Common myeloid progenitor, CD34-positive (primary cell): ENCODE data around the gene DNAH11.

Source experiments
- CTCF ChIA-PET: fragments of 350-600 bp; sonication (Branson Sonifier 250); formaldehyde crosslinking; loops from one replicate; lab custom pipeline; 2021; ENCODE audit warnings: antibody characterized with exemption; lab: Charles Lee
- POLR2A ChIA-PET: fragments of 350-600 bp; sonication (Branson Sonifier 250); formaldehyde crosslinking; loops from one replicate; lab custom pipeline; 2021; ENCODE audit warnings: antibody characterized with exemption; lab: Charles Lee
- DNase-seq, 3 donors: peaks; one replicate each; pipeline versions ENCODE4 v3.0.0 to v3.0.0-alpha.2; 2013
- H3K27ac ChIP-seq, 2 experiments: 1 replicate in 1 of 2; 2 replicates in 1 of 2; pipeline ENCODE4 v1.7.0; 2013; ENCODE audit warnings: inconsistent platforms in 2 of 2, low read length in 2 of 2, mild to moderate bottlenecking in 2 of 2, low read depth in 1 of 2, moderate library complexity in 1 of 2; ENCODE audit not compliant: severe bottlenecking in 2 of 2, insufficient read depth in 1 of 2, poor library complexity in 1 of 2
- H3K27me3 ChIP-seq, 5 experiments: replicated peaks in 2 of 5; 1 replicate in 3 of 5; 2 replicates in 2 of 5; pipeline versions ENCODE4 v1.6.1 to v1.7.0; 2013; ENCODE audit warnings: low read length in 4 of 5, mild to moderate bottlenecking in 2 of 5, moderate library complexity in 2 of 5, inconsistent platforms in 1 of 5; ENCODE audit not compliant: insufficient read depth in 5 of 5, control insufficient read depth in 4 of 5
- H3K36me3 ChIP-seq, 4 experiments: 1 replicate in 2 of 4; 2 replicates in 2 of 4; pipeline versions ENCODE4 v1.6.1 to v1.7.0; 2013; ENCODE audit warnings: low read length in 3 of 4, control low read depth in 1 of 4, mild to moderate bottlenecking in 1 of 4; ENCODE audit not compliant: control insufficient read depth in 4 of 4, insufficient read depth in 4 of 4
- H3K4me1 ChIP-seq, 4 experiments: 1 replicate in 3 of 4; 2 replicates in 1 of 4; pipeline versions ENCODE4 v1.6.1 to v1.7.1; 2013; ENCODE audit warnings: low read length in 3 of 4, mild to moderate bottlenecking in 3 of 4, control low read depth in 1 of 4, inconsistent platforms in 1 of 4, moderate library complexity in 1 of 4; ENCODE audit not compliant: control insufficient read depth in 4 of 4, insufficient read depth in 4 of 4; ENCODE audit errors: control extremely low read depth in 1 of 4
- H3K4me3 ChIP-seq, 7 experiments: 1 replicate in 4 of 7; 2 replicates in 3 of 7; pipeline versions ENCODE4 v1.5.1 to v1.7.0; 2013; ENCODE audit warnings: mild to moderate bottlenecking in 7 of 7, low read length in 6 of 7, moderate library complexity in 6 of 7, inconsistent platforms in 2 of 7, low read depth in 2 of 7, control low read depth in 1 of 7; ENCODE audit not compliant: insufficient read depth in 4 of 7, control insufficient read depth in 1 of 7; ENCODE audit errors: extremely low read depth in 1 of 7
- H3K9me3 ChIP-seq, 5 experiments: 1 replicate in 4 of 5; 2 replicates in 1 of 5; pipeline versions ENCODE4 v1.6.1 to v1.7.1; 2013; ENCODE audit warnings: low read length in 4 of 5, mild to moderate bottlenecking in 2 of 5, inconsistent platforms in 1 of 5, low read depth in 1 of 5, moderate library complexity in 1 of 5; ENCODE audit not compliant: control insufficient read depth in 4 of 5, insufficient read depth in 2 of 5; ENCODE audit errors: control extremely low read depth in 1 of 5
- WGBS: methylation state at CpG from one replicate; pipeline ENCODE4 v1.1.5; 2013; ENCODE audit not compliant: insufficient coverage; 5-methylcytosine and 5-hydroxymethylcytosine counted together

DNAH11 gene

GRCh38 chr7:21938463-21938862, 395.6 kb downstream of the DNAH11 start:
- WGBS, result 100% methylated on average over 1 of the region's 2 CpGs

DNA sequence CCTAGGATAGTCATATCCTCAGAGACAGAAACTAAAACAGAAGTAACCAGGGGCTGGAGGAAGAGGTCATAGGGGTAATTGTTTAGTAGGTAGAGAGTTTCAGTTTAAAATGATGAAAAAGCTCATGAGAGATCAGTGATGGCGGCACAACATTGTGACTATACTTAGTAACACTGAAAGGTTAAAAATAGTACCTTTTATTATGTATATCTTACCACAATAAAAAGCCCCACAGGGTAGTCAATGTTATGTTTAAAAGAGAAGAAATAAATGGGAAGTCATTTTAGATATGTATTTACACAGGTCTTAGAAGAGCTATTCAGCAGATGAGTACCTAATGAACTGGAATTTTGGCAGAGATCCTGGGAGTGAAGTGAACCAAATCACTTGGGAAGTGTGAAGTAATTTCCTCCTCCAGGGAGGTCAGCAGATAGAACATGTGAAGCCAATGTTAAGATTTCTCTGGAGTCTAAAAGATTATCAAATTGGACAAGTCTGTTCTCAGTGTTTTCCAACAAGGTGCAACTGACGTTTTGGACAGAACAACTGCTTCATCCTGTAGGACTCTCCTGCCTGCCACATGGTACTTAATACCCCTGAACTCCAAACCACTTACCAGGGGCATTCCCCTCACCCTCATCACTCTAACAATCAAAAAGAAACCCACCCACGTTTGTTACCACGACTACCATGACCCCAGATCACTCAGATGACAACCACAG, 396.5 kb downstream of the DNAH11 start:
- Histone ChIP-seq H3K9me3 (peaks cover 3 to 22% (median 6%) of the 10 kb centered on the region in 5 experiments), H3K4me3 (no peak overlapping the region), H3K27ac (no peak overlapping the region), H3K4me1 (peaks cover 15 to 48% (median 30%) of the 10 kb centered on the region in 4 experiments), H3K27me3 (no peaks in the 10 kb centered on the region), H3K36me3 (peaks cover 4 to 35% (median 16%) of the 10 kb centered on the region in 4 experiments)
- CTCF ChIA-PET, result no interaction called here
- DNase-seq, result peak in 2 of 3 donors; percentile 23 to 32
- WGBS, result 86% methylated on average over 1 of the region's 4 CpGs
- POLR2A ChIA-PET, result no interaction called here

More at GRCh38 chr7:21938463-21938862, 395.6 kb downstream of the DNAH11 start:
- POLR2A ChIA-PET, result no interaction called here
- no peak for DNase-seq
- Histone ChIP-seq H3K9me3 (peaks cover 3 to 22% (median 6%) of the 10 kb centered on the region in 5 experiments), H3K4me3 (no peak overlapping the region), H3K36me3 (peaks cover 4 to 35% (median 17%) of the 10 kb centered on the region in 4 experiments), H3K27ac (no peak overlapping the region), H3K4me1 (peaks cover 12 to 40% (median 24%) of the 10 kb centered on the region in 4 experiments), H3K27me3 (no peaks in the 10 kb centered on the region)
- CTCF ChIA-PET, result no interaction called here

DNA sequence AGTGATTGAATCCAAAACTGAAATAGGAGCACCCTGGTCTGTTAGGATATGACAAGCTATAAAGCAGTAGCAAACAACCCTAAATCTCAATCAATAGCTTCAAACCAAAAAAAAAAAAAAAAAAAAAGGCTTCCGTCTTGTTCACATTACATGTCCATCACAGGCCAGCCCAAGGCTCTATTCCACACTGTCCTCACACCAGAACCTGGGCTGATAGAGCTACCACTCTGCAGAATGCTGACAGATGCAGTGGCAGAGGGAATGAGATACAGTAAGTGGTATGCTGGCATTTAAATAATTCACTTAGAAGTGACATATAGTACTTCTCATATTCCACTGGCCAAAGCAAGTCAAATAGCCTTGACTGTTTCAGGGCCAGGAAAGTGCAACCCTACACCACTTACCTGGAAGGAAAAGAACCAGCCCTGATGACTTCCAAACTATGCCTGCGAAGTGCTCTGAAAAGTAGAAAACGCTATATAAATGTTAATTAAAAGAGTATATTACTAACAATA, 397.1 kb downstream of the DNAH11 start:
- Histone ChIP-seq H3K36me3 (peaks cover 4 to 35% (median 14%) of the 10 kb centered on the region in 4 experiments), H3K27ac (no peak overlapping the region), H3K27me3 (no peaks in the 10 kb centered on the region), H3K9me3 (peaks cover 3 to 18% (median 6%) of the 10 kb centered on the region in 5 experiments), H3K4me1 (peaks cover 15 to 49% (median 31%) of the 10 kb centered on the region in 4 experiments), H3K4me3 (no peak overlapping the region)
- ChIA-PET POLR2A (no interaction called here), CTCF (no interaction called here)
- no CpG with 5 or more reads among the region's 3 CpGs for WGBS
- no peak for DNase-seq

- ChIA-PET CTCF (interaction anchor here (1.5 kb wide), 1 partner anchor 10 kb away, joined by 4 read pairs; no protein-coding TSS in a partner anchor), POLR2A (no interaction called here)
- Histone ChIP-seq H3K9me3 (peaks cover 0 to 6% (median 4%) of the 10 kb centered on the region in 5 experiments), H3K36me3 (peaks cover 0 to 30% (median 10%) of the 10 kb centered on the region in 4 experiments), H3K4me3 (peak overlapping the region in 2 of 7 experiments; percentile 10 to 52), H3K4me1 (peaks cover 23 to 61% (median 36%) of the 10 kb centered on the region in 4 experiments), H3K27ac (no peak overlapping the region), H3K27me3 (no peaks in the 10 kb centered on the region)
- WGBS, result 31% methylated on average over 2 of the region's 3 CpGs
- DNase-seq, result peak in 2 of 3 donors; percentile 53 to 61
These were observed 398.8 kb downstream of the DNAH11 start for GRCh38 chr7:21941611-21942141.

DNA sequence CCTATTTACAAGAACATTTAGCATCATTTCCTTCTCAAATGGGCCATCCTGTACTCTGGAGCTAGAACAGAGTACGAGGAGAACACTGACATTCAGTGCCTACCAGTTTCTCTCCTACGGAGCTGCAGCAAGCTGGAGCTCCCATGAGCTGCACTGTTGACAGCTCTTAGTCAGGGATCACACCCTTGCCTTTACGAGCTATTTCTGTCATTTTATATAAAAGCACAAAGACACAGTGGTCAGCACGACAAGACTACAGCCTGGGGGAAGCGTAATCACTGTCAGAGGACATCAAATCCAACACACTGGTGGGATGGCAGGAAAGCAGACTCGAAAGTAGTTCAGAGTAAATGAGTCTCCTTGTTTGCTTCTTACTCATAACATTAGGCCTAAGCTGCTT, 400.1 kb downstream of the DNAH11 start:
- 98% methylated on average over 5 of the region's 6 CpGs for WGBS
- Histone ChIP-seq H3K9me3 (no peaks in the 10 kb centered on the region), H3K27ac (no peak overlapping the region), H3K4me1 (peaks cover 23 to 61% (median 39%) of the 10 kb centered on the region in 4 experiments), H3K27me3 (no peaks in the 10 kb centered on the region), H3K36me3 (peaks cover 0 to 19% (median 4%) of the 10 kb centered on the region in 4 experiments), H3K4me3 (no peak overlapping the region)
- ChIA-PET POLR2A (no interaction called here), CTCF (interaction anchor here (0.6 to 1.5 kb wide), 5 partner anchors 12 to 141 kb away, joined by 3 to 4 read pairs (median 3); no protein-coding TSS in a partner anchor)
- no peak for DNase-seq

DNA sequence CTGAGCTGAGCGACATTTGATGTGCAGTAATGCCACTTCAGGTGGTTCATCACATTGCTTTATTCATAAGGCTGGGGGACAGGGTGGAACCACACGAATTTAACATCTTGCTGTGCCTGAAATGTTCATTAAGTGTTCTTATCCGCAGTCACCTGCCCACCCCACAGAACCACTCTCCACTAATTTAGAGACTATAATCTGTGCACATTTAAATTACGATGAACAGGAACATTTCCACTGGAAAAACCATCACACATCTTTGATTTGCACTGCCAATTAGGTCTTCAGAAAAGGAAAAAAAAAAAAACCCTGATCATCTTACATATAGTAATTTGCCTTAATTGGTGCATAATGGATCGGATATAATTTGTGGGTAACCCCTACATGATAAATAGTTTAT, 400.6 kb downstream of the DNAH11 start:
- no peak for DNase-seq
- WGBS, result 89% methylated on average over 3 of the region's 5 CpGs
- Histone ChIP-seq H3K36me3 (peaks cover 0 to 14% (median 2%) of the 10 kb centered on the region in 4 experiments), H3K9me3 (no peaks in the 10 kb centered on the region), H3K4me3 (peak overlapping the region in 1 of 7 experiments; percentile 90), H3K27ac (no peak overlapping the region), H3K27me3 (no peaks in the 10 kb centered on the region), H3K4me1 (peaks cover 23 to 63% (median 43%) of the 10 kb centered on the region in 4 experiments)
- ChIA-PET POLR2A (no interaction called here), CTCF (interaction anchor here (0.6 to 1.5 kb wide), 5 partner anchors 12 to 141 kb away, joined by 3 to 4 read pairs (median 3); no protein-coding TSS in a partner anchor)
